Parathyroid adenoma (tissue), 2 donors: Measurements from ENCODE around the gene QSOX2.

Experiments used
- H2AFZ ChIP-seq: fragments of 300-600 bp; sonication (generic); one replicate; pipeline ENCODE4 v1.7.0; 2017; ENCODE audit warnings: antibody characterized with exemption, mild to moderate bottlenecking
- H3K27ac ChIP-seq: fragments of 300-600 bp; sonication (generic); one replicate; pipeline ENCODE4 v1.7.0; 2017
- H3K27me3 ChIP-seq: fragments of 300-600 bp; sonication (generic); one replicate; pipeline ENCODE4 v1.7.0; 2017; ENCODE audit warnings: low read length; ENCODE audit not compliant: control insufficient read depth, insufficient read depth
- H3K36me3 ChIP-seq: fragments of 300-600 bp; sonication (generic); one replicate; pipeline ENCODE4 v1.7.0; 2017; ENCODE audit warnings: low read length; ENCODE audit not compliant: control insufficient read depth, insufficient read depth
- H3K4me1 ChIP-seq: fragments of 300-600 bp; sonication (generic); one replicate; pipeline ENCODE4 v1.7.0; 2017; ENCODE audit warnings: control low read depth
- H3K4me2 ChIP-seq: fragments of 300-600 bp; sonication (generic); one replicate; pipeline ENCODE4 v1.7.0; 2017; ENCODE audit warnings: low read length
- H3K4me3 ChIP-seq: fragments of 300-600 bp; sonication (generic); one replicate; pipeline ENCODE4 v1.7.0; 2017; ENCODE audit warnings: low read depth, low read length
- H3K79me2 ChIP-seq: fragments of 300-600 bp; sonication (generic); one replicate; pipeline ENCODE4 v1.7.0; 2017; ENCODE audit warnings: control low read depth
- H3K9ac ChIP-seq: fragments of 300-600 bp; sonication (generic); one replicate; pipeline ENCODE4 v1.7.0; 2017; ENCODE audit warnings: mild to moderate bottlenecking
- H3K9me3 ChIP-seq: fragments of 300-600 bp; sonication (generic); one replicate; pipeline ENCODE4 v1.7.0; 2017; ENCODE audit warnings: low read length; ENCODE audit not compliant: control insufficient read depth
- CTCF ChIP-seq: fragments of 300-600 bp; sonication (generic); IDR thresholded peaks from one replicate; pipeline ENCODE4 v1.7.0; 2017; ENCODE audit warnings: antibody characterized with exemption, mild to moderate bottlenecking
- donor health status: primary hyperparathyroidism.

The QSOX2 gene

GRCh38 chr9:136194540-136194939 is 51.1 kb downstream of the QSOX2 start:
- no peaks in the 10 kb centered on the region for H3K36me3 ChIP-seq
- no peak overlapping the region for H2AFZ ChIP-seq
- H3K4me3 ChIP-seq = no peak overlapping the region
- no peak overlapping the region for H3K27ac ChIP-seq
- TF ChIP-seq CTCF = no peak
- peaks cover 2% of the 10 kb centered on the region for H3K27me3 ChIP-seq
- no peaks in the 10 kb centered on the region for H3K9me3 ChIP-seq
- H3K79me2 ChIP-seq = no peaks in the 10 kb centered on the region
- H3K9ac ChIP-seq = no peak overlapping the region
- H3K4me1 ChIP-seq = no peaks in the 10 kb centered on the region
- H3K4me2 ChIP-seq = no peak overlapping the region

- Histone ChIP-seq H3K9ac (no peak overlapping the region), H3K4me1 (no peaks in the 10 kb centered on the region), H3K79me2 (no peaks in the 10 kb centered on the region), H3K27ac (no peak overlapping the region), H3K36me3 (no peaks in the 10 kb centered on the region), H3K4me3 (no peak overlapping the region), H2AFZ (no peak overlapping the region), H3K9me3 (no peaks in the 10 kb centered on the region), H3K27me3 (peaks cover 2% of the 10 kb centered on the region), H3K4me2 (no peak overlapping the region)
- TF ChIP-seq CTCF = no peak
Measured at GRCh38 chr9:136193891-136194279, 51.7 kb downstream of the QSOX2 start.

GRCh38 chr9:136193127-136193890 is 52.3 kb downstream of the QSOX2 start:
- H3K4me3 ChIP-seq = no peak overlapping the region
- peaks cover 2% of the 10 kb centered on the region for H3K27me3 ChIP-seq
- no peak overlapping the region for H3K27ac ChIP-seq

GRCh38 chr9:136192289-136193126 is 53.1 kb downstream of the QSOX2 start:
- H3K79me2 ChIP-seq = no peaks in the 10 kb centered on the region
- H2AFZ ChIP-seq = no peak overlapping the region
- H3K4me1 ChIP-seq = no peaks in the 10 kb centered on the region
- no peaks in the 10 kb centered on the region for H3K9me3 ChIP-seq
- no peak overlapping the region for H3K4me2 ChIP-seq
- no peak overlapping the region for H3K9ac ChIP-seq
- H3K36me3 ChIP-seq = no peaks in the 10 kb centered on the region
- peaks cover 2% of the 10 kb centered on the region for H3K27me3 ChIP-seq
- TF ChIP-seq CTCF = no peak
- no peak overlapping the region for H3K27ac ChIP-seq
- H3K4me3 ChIP-seq = no peak overlapping the region

More at GRCh38 chr9:136193127-136193890, 52.3 kb downstream of the QSOX2 start:
- no peak overlapping the region for H2AFZ ChIP-seq
- H3K4me1 ChIP-seq = no peaks in the 10 kb centered on the region
- no peak overlapping the region for H3K9ac ChIP-seq
- TF ChIP-seq CTCF = no peak
- H3K79me2 ChIP-seq = no peaks in the 10 kb centered on the region
- no peak overlapping the region for H3K4me2 ChIP-seq
- H3K9me3 ChIP-seq = no peaks in the 10 kb centered on the region
- no peaks in the 10 kb centered on the region for H3K36me3 ChIP-seq
